Measurements from ENCODE around the gene AFG1L. TPM values are rescaled to one million over a fixed set of nuclear protein-coding genes. Genes with fewer than 3 reads are reported as not detected.

Gene AFG1L
- total and polyA plus RNA-seq, 2 experiments from 2014 or later = 1.2 to 3.5 TPM

DNA sequence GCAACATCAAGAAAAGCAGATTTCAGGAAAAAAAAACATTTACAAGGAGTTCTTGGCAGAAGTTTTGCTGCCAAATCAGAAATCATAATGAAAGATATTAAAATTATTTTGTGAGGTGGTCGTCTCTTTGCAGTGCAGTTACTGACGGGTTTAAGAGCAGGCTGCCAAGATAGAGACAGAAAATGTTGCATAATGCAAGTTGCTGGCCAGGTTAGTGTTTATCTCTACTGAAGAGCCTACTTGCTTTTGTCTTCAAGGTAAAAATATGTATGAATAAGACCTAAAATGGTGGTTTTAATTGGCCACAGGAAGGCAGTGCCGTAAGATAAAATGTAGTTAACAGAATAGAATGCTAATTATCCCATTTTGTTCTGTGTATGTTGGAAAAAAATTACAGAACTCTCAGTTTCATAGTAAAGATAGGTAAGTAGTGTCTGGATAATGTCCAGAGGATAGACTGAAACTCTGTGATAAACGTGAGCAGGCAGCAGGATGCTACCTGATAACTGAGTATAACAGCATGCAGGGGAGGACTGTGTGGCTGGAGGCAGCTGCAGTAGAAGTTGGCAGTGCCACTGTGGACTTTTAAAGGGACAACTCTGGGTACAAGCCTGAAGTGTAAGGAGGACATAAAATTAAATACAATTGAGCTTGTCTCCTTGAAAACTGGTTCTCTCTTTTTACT, 279.7 kb downstream of the AFG1L start:
- TF ChIP-seq EZH2 (IDR thresholded peaks at IDR 0.05; ENCODE audit: insufficient read depth, poor library complexity, severe bottlenecking) (no peak), EZH2phosphoT487 (IDR thresholded peaks at IDR 0.05; ENCODE audit: insufficient read depth, low read depth) (no peak)
- Histone ChIP-seq H3K27me3 (replicated peaks; ENCODE audit: insufficient read depth) (no peaks in the 10 kb centered on the region), H2AFZ (no peak overlapping the region), H3K9ac (no peak overlapping the region), H3K9me2 (ENCODE audit: insufficient read depth) (no peaks in the 10 kb centered on the region), H3K27ac (no peak overlapping the region), H3K9me3 (ENCODE audit: low read depth) (no peaks in the 10 kb centered on the region), H3K4me1 (ENCODE audit: insufficient read depth) (peaks cover 16% of the 10 kb centered on the region), H3K4me2 (ENCODE audit: unreplicated experiment) (no peak overlapping the region), H3F3A (ENCODE audit: insufficient read depth) (peaks cover 25% of the 10 kb centered on the region; the same call in 1 of the 2 replicates), H3K4me3 (no peak overlapping the region), H4K20me1 (ENCODE audit: insufficient read depth) (peaks cover 15% of the 10 kb centered on the region), H3K79me2 (ENCODE audit: insufficient read depth) (peaks cover 100% of the 10 kb centered on the region), H3K36me3 (ENCODE audit: low read depth) (peaks cover 15% of the 10 kb centered on the region)
- in situ Hi-C loops (cut with MboI) = no loop called here
- no peak for DNase-seq
- WGBS, 2 experiments (ENCODE audit: low coverage in 1 of 2, low lambda C conversion rate in 2 of 2, missing lambda C conversion rate in 2 of 2) = 72 to 74% methylated on average over 4 of the region's 4 CpGs

Small RNA genes lying within 50 kb of the gene (small RNA-seq; reads per million reads assigned to genes)
- gene AL356121.1 (ENCODE audit: low read depth, low replicate concordance) = not detected
- not detected for gene AL391646.1 (ENCODE audit: low read depth, low replicate concordance)
- not detected for gene RNA5SP212 (ENCODE audit: low read depth, low replicate concordance)
- gene RNU6-1144P (ENCODE audit: low read depth, low replicate concordance) = not detected
- gene RNU6-770P (ENCODE audit: low read depth, low replicate concordance) = not detected
- gene Z98742.2 (ENCODE audit: low read depth, low replicate concordance) = not detected

Other genes with a start within 250 kb of the AFG1L start
- gene OSTM1, start 220.3 kb upstream of the AFG1L start, total RNA-seq (2014; rRNA removed; shearing (Covaris generic)) = 25.9 and 27.0 TPM in 2 replicates
- gene OSTM1, start 220.3 kb upstream of the AFG1L start, polyA plus RNA-seq (2016; fragmentation: Nextera tagmentation; extraction: Ambion mirVana) = 29.3 and 31.3 TPM in 2 replicates
- not detected in 2 replicates for gene NR2E1, start 129.0 kb upstream of the AFG1L start, total RNA-seq (2014; rRNA removed; shearing (Covaris generic))
- not detected in 2 replicates for gene NR2E1, start 129.0 kb upstream of the AFG1L start, polyA plus RNA-seq (2016; fragmentation: Nextera tagmentation; extraction: Ambion mirVana)
- 234 and 236 TPM in 2 replicates for gene SNX3, start 34.0 kb upstream of the AFG1L start, total RNA-seq (2014; rRNA removed; shearing (Covaris generic))
- gene SNX3, start 34.0 kb upstream of the AFG1L start, polyA plus RNA-seq (2016; fragmentation: Nextera tagmentation; extraction: Ambion mirVana) = 403 and 420 TPM in 2 replicates